CD4-positive, alpha-beta T cell treated with Interleukin-15 for 1 hour (primary cell): ENCODE data around the gene CUX1.
"Not testable (repeated sequence)": the region's sequence is repeated elsewhere in the genome, so short reads cannot be mapped to it uniquely, and the experiment has no call there.

Experiments
- DNase-seq: peaks from one replicate; pipeline ENCODE4 v3.0.0-alpha.2; 2020

Gene CUX1

DNA sequence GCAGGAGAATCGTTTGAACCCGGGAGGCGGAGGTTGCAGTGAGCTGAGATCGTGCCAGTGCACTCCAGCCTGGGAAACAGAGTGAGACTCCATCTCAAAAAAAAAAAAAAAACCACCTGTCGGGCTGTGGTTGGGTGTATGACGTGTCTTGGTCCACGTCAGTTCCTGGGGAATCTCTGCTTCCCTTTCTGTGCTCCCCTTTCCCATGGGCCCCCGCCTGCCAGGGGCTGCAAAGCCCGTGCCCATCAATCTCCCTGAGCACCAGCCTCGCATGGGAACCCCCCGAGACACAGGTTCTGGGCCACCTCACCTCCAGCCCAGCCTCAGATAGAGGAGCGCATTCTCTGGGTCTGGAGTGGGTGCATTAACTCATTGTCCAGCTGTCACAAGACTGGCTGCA lies 467.0 kb downstream of the CUX1 start:
- DNase-seq, result peak; percentile 49

DNA sequence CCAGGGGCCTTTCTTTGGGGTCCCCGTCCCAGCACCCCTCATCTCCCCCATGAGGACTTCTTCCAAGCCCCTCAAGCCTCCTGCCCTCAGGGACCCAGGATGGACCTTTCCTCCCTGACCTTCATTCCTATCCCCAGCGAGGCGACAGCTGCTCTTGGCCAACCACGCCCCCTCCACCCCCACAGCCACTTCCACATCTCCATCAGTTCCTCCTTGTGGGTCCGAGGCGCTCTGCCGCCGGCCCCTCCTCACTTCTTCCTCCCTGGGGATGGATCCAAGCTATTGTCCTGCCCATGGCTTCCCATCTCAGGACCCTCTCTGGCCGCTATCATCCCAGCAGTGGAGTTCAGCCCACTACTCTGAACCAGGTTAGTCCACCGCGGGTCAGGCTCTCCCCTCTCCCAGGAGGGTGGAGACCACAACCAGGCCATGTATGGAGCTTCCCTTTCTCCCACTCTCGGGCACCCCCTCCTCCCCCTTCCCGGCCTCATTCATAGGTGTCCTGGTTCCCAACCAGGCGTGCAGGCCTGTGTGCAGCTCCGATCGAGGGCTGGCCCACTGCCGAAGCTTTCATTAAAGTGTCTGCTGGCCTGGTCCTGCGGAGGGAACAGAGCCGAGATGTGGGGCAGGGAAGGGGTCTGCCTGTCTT lies 467.6 kb downstream of the CUX1 start:
- peak; percentile 46 for DNase-seq

GRCh38 chr7:102285540-102286236 lies 468.3 kb downstream of the CUX1 start:
- DNase-seq, result no peak

DNA sequence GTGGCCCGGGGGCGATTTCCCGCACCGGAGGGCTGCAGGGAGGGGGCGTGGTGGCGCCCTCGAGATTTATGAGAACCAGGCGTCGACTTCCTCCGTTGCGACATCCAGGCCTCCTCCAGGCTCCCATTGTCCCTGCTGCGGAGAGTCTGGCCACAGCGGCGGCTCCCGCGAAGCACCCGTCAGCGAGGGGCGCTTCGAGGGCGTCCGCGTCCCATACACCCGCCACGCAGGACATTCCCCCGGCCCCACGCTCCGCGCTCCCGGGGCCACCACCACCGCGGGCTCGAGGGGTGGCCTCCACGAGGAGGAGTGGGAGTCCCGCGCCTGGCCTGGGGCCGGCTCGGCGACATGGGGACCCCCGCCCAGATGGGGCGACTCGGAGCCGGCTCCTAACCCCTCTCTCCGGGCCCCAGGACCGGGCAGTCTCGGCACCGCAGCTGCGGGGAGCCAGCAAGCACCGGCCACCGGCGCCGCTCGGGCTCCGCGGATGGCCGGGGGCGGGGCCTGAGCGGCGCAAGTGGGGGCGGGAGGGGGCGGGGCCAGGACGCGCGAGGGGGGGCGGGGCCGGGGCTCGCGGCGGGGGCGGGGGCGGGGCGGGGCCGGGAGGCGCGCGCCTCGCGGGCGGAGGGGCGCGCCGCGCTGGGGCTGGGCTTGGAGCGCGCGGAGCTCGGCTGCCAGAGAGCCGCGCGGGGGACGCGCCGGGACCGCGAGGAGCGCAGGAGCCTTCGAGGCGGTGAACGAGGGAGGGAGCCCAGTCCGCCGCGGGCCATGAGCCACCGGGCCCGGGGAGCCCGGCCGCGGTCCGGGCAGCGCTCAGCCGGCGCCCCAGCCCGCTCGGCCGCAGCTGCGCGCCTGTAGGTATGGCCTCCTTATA lies 469.0 kb downstream of the CUX1 start, which contains the start of gene SH2B2:
SH2B2 (plus strand) TSS at position 632 of the 874 bp plus-strand sequence. CDS start 13,683 bp downstream, outside the sequence.
- DNase-seq, result peak; percentile 54

GRCh38 chr7:102287111-102287980 lies 469.9 kb downstream of the CUX1 start:
- peak; percentile 34 for DNase-seq

- no peak for DNase-seq
Measured at GRCh38 chr7:102287981-102288278, 470.5 kb downstream of the CUX1 start.

- no peak for DNase-seq
Measured at GRCh38 chr7:102288285-102288930, 471.0 kb downstream of the CUX1 start.

GRCh38 chr7:102289057-102289456 lies 471.6 kb downstream of the CUX1 start:
- DNase-seq, result peak; percentile 33

- peak; percentile 42 for DNase-seq
Measured at GRCh38 chr7:102291056-102291915, 473.9 kb downstream of the CUX1 start.

DNA sequence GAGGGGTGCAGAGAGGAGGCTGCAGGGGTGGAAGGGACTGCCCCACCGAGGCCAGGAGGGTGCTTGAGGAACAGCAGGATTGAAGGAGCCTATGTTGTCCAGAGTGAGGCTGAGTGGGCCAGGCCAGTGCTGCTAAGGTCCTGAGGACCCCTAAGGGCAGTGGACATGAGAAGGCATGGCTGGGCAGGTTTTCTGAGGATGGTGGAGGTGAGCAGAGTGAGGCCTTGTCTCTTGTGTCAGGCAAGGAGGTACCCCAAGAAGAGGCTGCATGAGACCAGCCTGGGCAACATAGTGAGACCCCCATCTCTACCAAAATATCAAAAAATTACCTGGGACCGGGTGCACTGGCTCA lies 474.5 kb downstream of the CUX1 start:
- DNase-seq, result no peak

DNA sequence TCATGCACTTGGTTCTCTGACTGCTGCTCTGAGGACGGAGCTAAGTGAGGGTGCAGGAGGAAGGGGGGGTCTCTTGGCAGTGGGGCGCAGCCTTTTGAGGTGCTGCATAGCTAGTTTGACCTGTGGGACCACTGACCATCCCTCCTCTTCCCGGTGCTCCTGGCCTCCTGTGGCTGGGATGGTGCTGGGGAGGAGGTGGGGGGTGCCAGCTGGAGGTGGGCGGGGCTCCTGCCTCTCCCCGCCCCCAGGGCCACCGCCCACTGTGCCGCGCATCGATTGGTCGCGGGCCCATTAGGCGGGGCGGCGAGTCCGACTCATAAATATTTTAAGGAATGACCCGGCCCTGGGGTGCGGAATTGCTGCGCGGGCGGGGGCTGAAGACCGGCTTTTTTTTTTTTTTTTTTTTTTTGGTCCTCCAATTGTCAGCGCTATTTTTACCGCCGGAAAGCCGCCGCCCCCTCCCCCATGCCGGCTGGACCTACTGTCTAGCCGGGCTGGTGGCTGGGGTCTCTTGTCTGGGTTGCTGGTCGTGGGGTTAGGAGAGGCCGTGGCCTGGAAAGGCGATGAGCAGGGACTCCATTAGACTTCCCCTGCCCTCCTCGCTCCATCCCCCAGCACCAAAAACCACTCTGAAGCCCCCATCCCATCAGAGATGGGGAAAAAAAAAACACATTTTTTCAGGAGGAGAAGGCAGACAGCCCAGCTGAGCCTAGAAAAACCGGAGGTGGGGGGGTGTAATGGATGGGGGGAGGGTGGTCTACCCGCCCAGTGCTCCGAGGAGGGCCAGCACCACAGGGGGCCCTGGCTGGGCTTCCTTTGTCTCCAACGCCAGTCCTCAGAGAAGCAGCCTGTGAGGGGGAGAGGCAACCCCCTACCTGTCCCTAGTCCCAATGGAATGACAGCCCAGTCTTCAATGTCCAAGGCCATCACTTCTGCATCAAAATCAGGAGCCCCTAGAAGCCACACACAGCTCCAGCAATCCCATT lies 475.7 kb downstream of the CUX1 start:
- DNase-seq, result no peak

DNA sequence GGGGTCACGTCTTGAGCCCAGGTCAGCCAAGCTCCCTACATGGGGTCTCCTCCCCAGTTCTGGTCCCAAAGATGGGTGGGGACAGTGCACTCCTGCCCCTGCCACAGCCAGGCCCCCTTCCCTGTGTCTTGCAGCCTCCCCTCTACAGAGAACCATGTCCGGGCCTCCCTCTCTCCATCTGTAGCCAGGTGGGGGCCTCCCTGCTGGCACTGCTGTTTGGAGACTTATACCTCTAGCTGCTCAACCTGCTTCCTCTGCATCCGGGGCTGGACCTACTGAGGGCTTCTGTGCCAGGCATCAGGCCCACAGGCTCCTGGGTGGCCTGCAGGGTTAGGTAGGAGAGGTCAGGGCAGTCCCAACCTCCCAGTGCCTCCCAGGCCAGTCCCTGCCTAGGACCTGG lies 477.2 kb downstream of the CUX1 start:
- no peak for DNase-seq

- DNase-seq, result no peak
Measured at GRCh38 chr7:102295346-102296178, 478.1 kb downstream of the CUX1 start.

GRCh38 chr7:102296179-102296438 lies 478.7 kb downstream of the CUX1 start:
- no peak for DNase-seq

- DNase-seq, result no peak
Measured at GRCh38 chr7:102296514-102296913, 479.1 kb downstream of the CUX1 start.

DNA sequence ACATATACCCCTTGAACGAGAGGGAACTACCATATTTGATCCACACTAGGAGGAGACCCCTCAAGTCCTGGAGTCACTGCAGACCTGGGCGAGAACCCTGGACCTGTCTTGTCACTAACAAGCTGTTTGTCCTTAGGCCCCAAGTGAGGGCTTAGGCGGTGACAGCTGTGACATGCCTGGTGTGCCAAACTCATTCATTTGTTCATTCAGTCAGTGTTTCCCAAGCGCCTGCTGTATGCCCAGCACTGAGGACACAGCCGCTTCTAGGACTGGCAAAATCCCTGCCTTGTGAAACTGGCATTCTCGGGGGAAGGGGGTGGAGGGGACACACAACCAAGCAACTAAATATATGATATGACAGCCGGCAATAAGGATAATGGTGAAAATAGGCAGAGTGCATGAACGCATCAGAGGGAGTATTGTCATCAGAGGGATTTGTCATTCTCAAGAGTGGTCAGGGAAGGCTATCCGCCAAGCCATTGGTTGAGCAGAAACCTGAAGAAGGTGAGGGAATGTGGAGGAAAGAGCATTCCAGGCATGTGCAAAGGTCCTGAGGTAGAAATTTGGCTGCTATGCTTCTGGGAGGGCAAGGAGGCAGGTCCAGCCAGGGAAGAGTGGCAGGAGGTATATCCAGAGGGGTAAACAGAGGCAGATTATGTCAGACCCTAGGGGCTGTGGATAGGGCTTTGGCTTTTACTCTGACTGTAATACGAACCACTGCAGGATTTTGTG lies 480.2 kb downstream of the CUX1 start:
- DNase-seq, result no peak

DNA sequence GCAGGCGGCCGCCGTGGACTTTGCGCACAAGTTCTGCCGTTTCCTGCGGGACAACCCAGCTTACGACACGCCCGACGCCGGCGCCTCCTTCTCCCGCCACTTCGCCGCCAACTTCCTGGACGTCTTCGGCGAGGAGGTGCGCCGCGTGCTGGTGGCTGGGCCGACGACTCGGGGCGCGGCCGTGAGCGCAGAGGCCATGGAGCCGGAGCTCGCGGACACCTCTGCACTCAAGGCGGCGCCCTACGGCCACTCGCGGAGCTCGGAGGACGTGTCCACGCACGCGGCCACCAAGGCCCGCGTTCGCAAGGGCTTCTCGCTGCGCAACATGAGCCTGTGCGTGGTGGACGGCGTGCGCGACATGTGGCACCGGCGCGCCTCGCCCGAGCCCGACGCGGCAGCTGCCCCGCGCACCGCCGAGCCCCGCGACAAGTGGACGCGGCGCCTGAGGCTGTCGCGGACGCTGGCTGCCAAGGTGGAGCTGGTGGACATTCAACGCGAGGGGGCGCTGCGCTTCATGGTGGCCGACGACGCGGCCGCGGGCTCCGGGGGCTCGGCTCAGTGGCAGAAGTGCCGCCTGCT lies 483.3 kb downstream of the CUX1 start:
- DNase-seq, result no peak

GRCh38 chr7:102301367-102301766 lies 483.9 kb downstream of the CUX1 start:
- not testable (repeated sequence) for DNase-seq
